Erythroblast (primary cell): ENCODE results near the gene TTC28.

Experiments used
- GATA1 ChIP-seq: IDR thresholded peaks from 2 replicates; pipeline ENCODE4 v1.6.1; 2011; ENCODE audit warnings: low read depth, mild to moderate bottlenecking, control low read depth, low read length, moderate library complexity
- POLR2A ChIP-seq: IDR thresholded peaks from 2 replicates; pipeline ENCODE4 v1.6.1; 2011; ENCODE audit warnings: mild to moderate bottlenecking, low read length

DNA sequence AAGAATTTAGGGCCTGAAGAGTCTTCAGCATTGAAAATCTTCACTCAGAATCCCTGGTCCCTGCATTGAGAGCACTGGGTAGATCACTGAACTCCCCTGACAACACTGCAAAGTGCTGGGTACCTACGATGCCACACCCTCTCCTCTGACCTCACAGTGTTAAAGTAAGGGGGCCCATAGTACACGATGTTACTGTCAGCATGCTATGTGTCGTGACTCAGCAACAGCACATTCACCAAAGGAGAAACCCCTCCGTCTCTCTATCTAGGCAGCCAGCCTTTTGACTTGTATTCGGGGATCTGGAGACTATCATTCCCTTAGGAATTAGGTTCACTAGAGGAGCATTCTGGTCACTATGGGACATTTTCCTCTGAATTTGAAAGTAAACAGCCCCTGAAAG is 693.2 kb downstream of the TTC28 start:
- TF ChIP-seq POLR2A (no peak), GATA1 (no peak)
